Loucy (cell line): ENCODE data around the gene CLDN9.

Experiments
- H2AFZ ChIP-seq: fragments of 200-600 bp; sonication (generic); 2 replicates; pipeline ENCODE4 v1.6.0; 2016; ENCODE audit warnings: antibody characterized with exemption, mild to moderate bottlenecking, low read length, moderate library complexity
- H3F3A ChIP-seq: fragments of 200-600 bp; 2 replicates; pipeline ENCODE4 v1.6.0; 2016; ENCODE audit warnings: antibody characterized with exemption, low read depth, mild to moderate bottlenecking
- H3K27me3 ChIP-seq: fragments of 200-600 bp; sonication (generic); 2 replicates; pipeline ENCODE4 v1.6.1; 2014; ENCODE audit warnings: low read length, mild to moderate bottlenecking; ENCODE audit not compliant: insufficient read depth, poor library complexity, severe bottlenecking
- H3K36me3 ChIP-seq: fragments of 200-600 bp; sonication (generic); 2 replicates; pipeline ENCODE4 v1.6.1; 2016; ENCODE audit warnings: low read length; ENCODE audit not compliant: insufficient read depth
- H3K4me1 ChIP-seq: fragments of 200-600 bp; sonication (generic); 2 replicates; pipeline ENCODE4 v1.5.1; 2014; ENCODE audit warnings: low read length, mild to moderate bottlenecking; ENCODE audit not compliant: insufficient read depth, poor library complexity, severe bottlenecking
- H3K4me2 ChIP-seq: fragments of 200-600 bp; sonication (generic); 2 replicates; pipeline ENCODE4 v1.6.0; 2014; ENCODE audit warnings: antibody characterized with exemption, low read length, low read depth, mild to moderate bottlenecking; ENCODE audit not compliant: poor library complexity, severe bottlenecking
- H3K4me3 ChIP-seq: fragments of 200-600 bp; sonication (generic); 2 replicates; pipeline ENCODE4 v1.5.1; 2014; ENCODE audit warnings: low read length, mild to moderate bottlenecking, mixed read lengths; ENCODE audit not compliant: poor library complexity, severe bottlenecking
- H3K79me2 ChIP-seq: fragments of 200-600 bp; sonication (generic); 2 replicates; pipeline ENCODE4 v1.6.1; 2014; ENCODE audit warnings: low read length; ENCODE audit not compliant: insufficient read depth
- H3K9ac ChIP-seq: fragments of 200-600 bp; sonication (generic); 2 replicates; pipeline ENCODE4 v1.6.0; 2014; ENCODE audit warnings: mild to moderate bottlenecking, low read depth, low read length, moderate library complexity; ENCODE audit not compliant: poor library complexity, severe bottlenecking
- H3K9me2 ChIP-seq: fragments of 200-600 bp; sonication (generic); replicated peaks from 2 replicates; pipeline ENCODE4 v1.6.1; 2016; ENCODE audit warnings: low read depth, low read length, mixed read lengths
- H3K9me3 ChIP-seq: fragments of 200-600 bp; sonication (generic); 2 replicates; pipeline ENCODE4 v1.6.1; 2014; ENCODE audit warnings: mild to moderate bottlenecking, antibody characterized with exemption, low read length, low read depth; ENCODE audit not compliant: insufficient read depth
- H4K20me1 ChIP-seq: fragments of 200-600 bp; sonication (generic); 2 replicates; pipeline ENCODE4 v1.6.0; 2014; ENCODE audit warnings: antibody characterized with exemption, low read length, mild to moderate bottlenecking; ENCODE audit not compliant: insufficient read depth, poor library complexity, severe bottlenecking
- CTCF ChIP-seq: fragments of 200-600 bp; sonication (generic); conservative IDR thresholded peaks from 2 replicates; pipeline ENCODE4 v1.5.1; 2014; ENCODE audit warnings: mild to moderate bottlenecking, antibody characterized with exemption, low read length
- EZH2phosphoT487 ChIP-seq: fragments of 200-600 bp; IDR thresholded peaks from 2 replicates; pipeline ENCODE4 v1.6.1; 2018; ENCODE audit warnings: antibody characterized with exemption, mild to moderate bottlenecking, moderate library complexity, borderline replicate concordance

Gene CLDN9

GRCh38 chr16:3027983-3028715, 15.4 kb downstream of the CLDN9 start:
- H3K27me3 ChIP-seq, result no peaks in the 10 kb centered on the region
- no peaks in the 10 kb centered on the region for H3K4me1 ChIP-seq
- no peak overlapping the region for H3K4me2 ChIP-seq
- no peaks in the 10 kb centered on the region for H4K20me1 ChIP-seq
- TF ChIP-seq CTCF (peak; percentile 49), EZH2phosphoT487 (no peak)
- H3K36me3 ChIP-seq, result no peaks in the 10 kb centered on the region
- no peak overlapping the region for H3K9ac ChIP-seq
- H2AFZ ChIP-seq, result no peak overlapping the region
- no peaks in the 10 kb centered on the region for H3F3A ChIP-seq
- no peak overlapping the region for H3K4me3 ChIP-seq
- no peaks in the 10 kb centered on the region for H3K9me3 ChIP-seq
- peaks cover 3% of the 10 kb centered on the region for H3K79me2 ChIP-seq
- H3K9me2 ChIP-seq, result no peaks in the 10 kb centered on the region

DNA sequence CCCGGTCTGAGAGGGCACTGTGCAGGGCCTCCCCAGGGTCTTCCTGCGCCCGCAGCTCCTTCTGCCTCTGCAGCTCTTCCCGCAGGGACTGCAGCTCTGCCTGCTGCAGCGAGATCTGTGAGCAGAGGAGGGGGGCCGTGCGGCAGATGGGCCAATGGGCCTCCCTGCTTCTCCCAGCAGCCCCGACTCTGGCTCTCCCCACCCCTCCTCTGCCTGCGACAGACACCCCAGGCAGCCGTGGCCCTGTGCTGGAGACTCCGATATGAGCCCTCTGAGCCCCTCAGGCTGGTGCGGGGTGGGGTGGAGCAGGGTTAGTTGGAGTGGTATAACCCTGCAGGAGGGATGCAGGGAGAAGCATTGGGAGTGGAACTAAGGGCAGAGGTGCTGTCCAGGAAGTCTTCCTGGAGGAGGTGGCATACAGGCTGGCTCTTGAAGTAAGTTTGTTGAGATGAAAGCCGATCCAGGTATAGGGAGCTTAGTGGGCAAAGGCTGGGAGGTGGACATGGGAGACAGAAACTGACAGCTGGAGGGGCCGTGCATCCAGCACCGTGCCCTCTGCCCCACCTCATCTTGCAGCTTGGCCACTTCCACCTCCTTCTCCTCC, 16.1 kb downstream of the CLDN9 start:
- Histone ChIP-seq H3K27me3 (no peaks in the 10 kb centered on the region), H3K9ac (no peak overlapping the region), H3K9me2 (no peaks in the 10 kb centered on the region), H3K9me3 (no peaks in the 10 kb centered on the region), H3F3A (no peaks in the 10 kb centered on the region), H3K4me3 (no peak overlapping the region), H4K20me1 (no peaks in the 10 kb centered on the region), H2AFZ (no peak overlapping the region), H3K4me2 (no peak overlapping the region), H3K36me3 (no peaks in the 10 kb centered on the region), H3K4me1 (no peaks in the 10 kb centered on the region), H3K79me2 (no peaks in the 10 kb centered on the region; the same call in 1 of the 2 replicates)
- TF ChIP-seq CTCF (no peak), EZH2phosphoT487 (no peak)

DNA sequence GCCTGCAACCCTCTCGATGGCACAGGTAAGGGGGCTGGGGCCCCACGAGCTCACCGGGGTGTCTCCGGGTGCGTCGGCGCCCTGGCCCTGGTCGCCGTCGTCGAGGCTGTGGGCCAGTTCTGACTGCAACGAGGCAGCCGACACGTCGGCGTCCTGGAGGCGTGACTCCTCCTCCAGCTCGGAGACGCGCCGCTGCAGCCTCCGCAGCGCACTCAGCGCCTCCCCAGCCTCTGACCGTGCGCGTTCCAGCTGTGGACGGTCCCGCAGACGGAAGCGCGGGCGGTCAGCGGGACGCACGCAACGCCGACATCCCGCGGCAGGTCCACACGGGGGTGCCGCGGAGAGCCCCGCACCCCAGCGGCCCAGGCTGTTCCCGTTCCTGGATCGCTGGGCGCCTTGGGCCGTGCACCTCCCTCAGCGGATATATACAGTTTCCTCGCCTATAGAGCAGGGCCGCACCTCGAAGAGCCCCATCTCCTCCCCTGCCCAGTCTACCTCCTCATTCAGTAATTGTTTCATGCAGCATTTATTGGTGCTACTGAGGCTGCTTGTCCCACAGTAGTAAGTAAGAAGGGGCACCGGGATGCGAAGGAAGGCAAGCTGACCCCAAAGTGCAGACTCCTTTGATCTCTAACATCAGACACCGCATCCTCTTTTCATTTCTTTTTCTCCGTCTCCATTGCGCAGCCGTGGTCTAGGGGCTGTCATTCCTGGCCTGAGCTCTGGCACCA, 16.9 kb downstream of the CLDN9 start:
- no peaks in the 10 kb centered on the region for H3K4me1 ChIP-seq
- H3F3A ChIP-seq, result no peaks in the 10 kb centered on the region
- H3K4me2 ChIP-seq, result no peak overlapping the region
- no peaks in the 10 kb centered on the region for H3K9me2 ChIP-seq
- no peaks in the 10 kb centered on the region for H3K36me3 ChIP-seq
- H3K4me3 ChIP-seq, result no peak overlapping the region
- no peak for TF ChIP-seq EZH2phosphoT487
- TF ChIP-seq CTCF, result no peak
- no peak overlapping the region for H3K9ac ChIP-seq
- H3K79me2 ChIP-seq, result no peaks in the 10 kb centered on the region
- no peaks in the 10 kb centered on the region for H4K20me1 ChIP-seq
- no peaks in the 10 kb centered on the region for H3K27me3 ChIP-seq
- H2AFZ ChIP-seq, result no peak overlapping the region
- H3K9me3 ChIP-seq, result no peaks in the 10 kb centered on the region
